ENCODE data around the gene AREG. TPM values are rescaled to one million over a fixed set of nuclear protein-coding genes. Genes with fewer than 3 reads are reported as not detected.

Gene AREG
- total RNA-seq, 1 donor from 2014 or later: 4.0 TPM

- Histone ChIP-seq H3K4me1 (no peaks in the 10 kb centered on the region), H3K9me3 (no peaks in the 10 kb centered on the region), H3K27me3 (no peaks in the 10 kb centered on the region), H3K27ac (no peak overlapping the region), H3K4me3 (no peak overlapping the region), H3K36me3 (no peaks in the 10 kb centered on the region)
- intact Hi-C loops (cut with DNase I): no loop called here
- no peak for DNase-seq (ENCODE audit: low spot score in 2 of 2)
- no peak for TF ChIP-seq CTCF (IDR thresholded peaks at IDR 0.05)
These were observed 20.8 kb upstream of the AREG start for GRCh38 chr4:74424111-74424510.

- Histone ChIP-seq H3K27me3 (no peaks in the 10 kb centered on the region), H3K4me3 (no peak overlapping the region), H3K4me1 (no peaks in the 10 kb centered on the region), H3K27ac (no peak overlapping the region), H3K36me3 (no peaks in the 10 kb centered on the region), H3K9me3 (no peaks in the 10 kb centered on the region)
- TF ChIP-seq CTCF (IDR thresholded peaks at IDR 0.05): no peak
- DNase-seq (ENCODE audit: low spot score in 2 of 2): no peak
- intact Hi-C loops (cut with DNase I): no loop called here
These were observed 18.8 kb upstream of the AREG start for GRCh38 chr4:74426101-74426500.

- H3K27me3 ChIP-seq: no peaks in the 10 kb centered on the region
- H3K4me1 ChIP-seq: no peaks in the 10 kb centered on the region
- H3K9me3 ChIP-seq: no peaks in the 10 kb centered on the region
- H3K27ac ChIP-seq: no peak overlapping the region
- DNase-seq (ENCODE audit: low spot score in 2 of 2): no peak
- H3K4me3 ChIP-seq: no peak overlapping the region
- no peak for TF ChIP-seq CTCF (IDR thresholded peaks at IDR 0.05)
- H3K36me3 ChIP-seq: no peaks in the 10 kb centered on the region
- intact Hi-C loops (cut with DNase I): no loop called here
These were observed 16.7 kb upstream of the AREG start for GRCh38 chr4:74428276-74428675.

GRCh38 chr4:74431113-74431826, 13.7 kb upstream of the AREG start:
- H3K27ac ChIP-seq: no peak overlapping the region
- H3K36me3 ChIP-seq: no peaks in the 10 kb centered on the region
- TF ChIP-seq CTCF (IDR thresholded peaks at IDR 0.05): no peak
- no peak for DNase-seq (ENCODE audit: low spot score in 2 of 2)
- H3K27me3 ChIP-seq: no peaks in the 10 kb centered on the region
- no peaks in the 10 kb centered on the region for H3K9me3 ChIP-seq
- intact Hi-C loops (cut with DNase I): no loop called here
- H3K4me3 ChIP-seq: no peak overlapping the region
- H3K4me1 ChIP-seq: no peaks in the 10 kb centered on the region

- H3K27me3 ChIP-seq: no peaks in the 10 kb centered on the region
- no peaks in the 10 kb centered on the region for H3K9me3 ChIP-seq
- no peak for DNase-seq (ENCODE audit: low spot score in 2 of 2)
- H3K4me1 ChIP-seq: no peaks in the 10 kb centered on the region
- intact Hi-C loops (cut with DNase I): no loop called here
- H3K4me3 ChIP-seq: no peak overlapping the region
- no peaks in the 10 kb centered on the region for H3K36me3 ChIP-seq
- H3K27ac ChIP-seq: no peak overlapping the region
- TF ChIP-seq CTCF (IDR thresholded peaks at IDR 0.05): no peak
These were observed 11.9 kb upstream of the AREG start for GRCh38 chr4:74433043-74433442.
